ENCODE results near the gene ANKRD33. TPM values are rescaled to one million over a fixed set of nuclear protein-coding genes. Genes with fewer than 3 reads are reported as not detected.

The ANKRD33 gene
- total RNA-seq, 5 donors from 2014 or later (not counting 1 experiment from before 2014, with no cell fraction given) = not detected

GRCh38 chr12:51907856-51908425, 20.0 kb downstream of the ANKRD33 start:
- Mint-ChIP-seq H3K9me3 (no peaks in the 10 kb centered on the region), H3K4me3 (peak overlapping the region in 1 of 3 donors; percentile 47), H3K4me1 (peaks cover 2 to 7% (median 4%) of the 10 kb centered on the region in 3 donors), H3K27me3 (peaks cover 27 to 28% of the 10 kb centered on the region in 2 donors), H3K36me3 (no peaks in the 10 kb centered on the region), H3K27ac (no peak overlapping the region)
- H3K36me3 ChIP-seq (ENCODE audit: control insufficient read depth in 2 of 2, extremely low read depth in 1 of 2, insufficient read depth in 1 of 2, low read length in 1 of 2) = no peaks in the 10 kb centered on the region
- peaks cover 0 to 48% of the 10 kb centered on the region in 2 experiments for H3K27me3 ChIP-seq (replicated peaks in 1 of 2; ENCODE audit: control insufficient read depth in 2 of 2, extremely low read depth in 1 of 2, insufficient read depth in 2 of 2, low read length in 1 of 2)
- H3K9me3 ChIP-seq = no peaks in the 10 kb centered on the region
- 90% methylated on average over 7 of the region's 7 CpGs for WGBS (ENCODE audit: insufficient coverage)
- ChIA-PET CTCF (no interaction called here), POLR2A (no interaction called here)
- no peak overlapping the region for H3K27ac ChIP-seq (ENCODE audit: low read length)
- no peak overlapping the region for H3K4me3 ChIP-seq (ENCODE audit: control insufficient read depth in 1 of 2, extremely low read depth in 1 of 2, low read length in 1 of 2)
- no peak for ATAC-seq (replicated peaks in 1 of 4)
- H3K4me1 ChIP-seq (ENCODE audit: control insufficient read depth in 1 of 2, extremely low read depth in 1 of 2, insufficient read depth in 2 of 2, low read length in 2 of 2) = no peaks in the 10 kb centered on the region
- DNase-seq = no peak

GRCh38 chr12:51908876-51909592, 21.1 kb downstream of the ANKRD33 start:
- ChIA-PET CTCF (no interaction called here), POLR2A (no interaction called here)
- 93% methylated on average over 4 of the region's 9 CpGs for WGBS (ENCODE audit: insufficient coverage)
- Histone ChIP-seq H3K4me3 (ENCODE audit: control insufficient read depth in 1 of 2, extremely low read depth in 1 of 2, low read length in 1 of 2) (no peak overlapping the region), H3K27ac (ENCODE audit: low read length) (no peak overlapping the region), H3K9me3 (no peaks in the 10 kb centered on the region), H3K4me1 (ENCODE audit: control insufficient read depth in 1 of 2, extremely low read depth in 1 of 2, insufficient read depth in 2 of 2, low read length in 2 of 2) (no peaks in the 10 kb centered on the region), H3K36me3 (ENCODE audit: control insufficient read depth in 2 of 2, extremely low read depth in 1 of 2, insufficient read depth in 1 of 2, low read length in 1 of 2) (no peaks in the 10 kb centered on the region), H3K27me3 (replicated peaks in 1 of 2; ENCODE audit: control insufficient read depth in 2 of 2, extremely low read depth in 1 of 2, insufficient read depth in 2 of 2, low read length in 1 of 2) (peaks cover 0 to 51% of the 10 kb centered on the region in 2 experiments)
- ATAC-seq (replicated peaks in 1 of 4) = no peak
- H3K9me3 Mint-ChIP-seq = no peaks in the 10 kb centered on the region
- H3K4me1 Mint-ChIP-seq = peaks cover 2 to 7% (median 4%) of the 10 kb centered on the region in 3 donors
- H3K27me3 Mint-ChIP-seq = peaks cover 27 to 28% of the 10 kb centered on the region in 2 donors
- no peak for DNase-seq
- H3K36me3 Mint-ChIP-seq = no peaks in the 10 kb centered on the region
- H3K4me3 Mint-ChIP-seq = no peak overlapping the region
- no peak overlapping the region for H3K27ac Mint-ChIP-seq

- no peak overlapping the region for H3K27ac ChIP-seq (ENCODE audit: low read length)
- ChIA-PET CTCF (no interaction called here), POLR2A (no interaction called here)
- no peaks in the 10 kb centered on the region for H3K36me3 Mint-ChIP-seq
- no peaks in the 10 kb centered on the region for H3K36me3 ChIP-seq (ENCODE audit: control insufficient read depth in 2 of 2, extremely low read depth in 1 of 2, insufficient read depth in 1 of 2, low read length in 1 of 2)
- no peak for DNase-seq
- H3K4me1 ChIP-seq (ENCODE audit: control insufficient read depth in 1 of 2, extremely low read depth in 1 of 2, insufficient read depth in 2 of 2, low read length in 2 of 2) = no peaks in the 10 kb centered on the region
- peaks cover 2 to 7% (median 4%) of the 10 kb centered on the region in 3 donors for H3K4me1 Mint-ChIP-seq
- ATAC-seq (replicated peaks in 1 of 4) = no peak
- H3K9me3 Mint-ChIP-seq = no peaks in the 10 kb centered on the region
- H3K9me3 ChIP-seq = no peaks in the 10 kb centered on the region
- H3K4me3 ChIP-seq (ENCODE audit: control insufficient read depth in 1 of 2, extremely low read depth in 1 of 2, low read length in 1 of 2) = no peak overlapping the region
- no peak overlapping the region for H3K27ac Mint-ChIP-seq
- H3K4me3 Mint-ChIP-seq = no peak overlapping the region
- peaks cover 0 to 53% of the 10 kb centered on the region in 2 experiments for H3K27me3 ChIP-seq (replicated peaks in 1 of 2; ENCODE audit: control insufficient read depth in 2 of 2, extremely low read depth in 1 of 2, insufficient read depth in 2 of 2, low read length in 1 of 2)
- peaks cover 27% of the 10 kb centered on the region in 2 donors for H3K27me3 Mint-ChIP-seq
- WGBS (ENCODE audit: insufficient coverage) = 74% methylated on average over 3 of the region's 6 CpGs
Observed at GRCh38 chr12:51910168-51910567, 22.3 kb downstream of the ANKRD33 start.

- WGBS (ENCODE audit: insufficient coverage) = 76% methylated on average over 3 of the region's 3 CpGs
- ATAC-seq (replicated peaks in 1 of 4) (no peak), DNase-seq (no peak)
- no peaks in the 10 kb centered on the region for H3K36me3 ChIP-seq (ENCODE audit: control insufficient read depth in 2 of 2, extremely low read depth in 1 of 2, insufficient read depth in 1 of 2, low read length in 1 of 2)
- Mint-ChIP-seq H3K27ac (no peak overlapping the region), H3K4me1 (peaks cover 2 to 7% (median 4%) of the 10 kb centered on the region in 3 donors), H3K36me3 (no peaks in the 10 kb centered on the region), H3K9me3 (no peaks in the 10 kb centered on the region), H3K27me3 (peaks cover 23 to 27% of the 10 kb centered on the region in 2 donors), H3K4me3 (no peak overlapping the region)
- ChIA-PET POLR2A (interaction anchor here in 1 of 2 donors (0.5 kb wide), 1 partner anchor 118 kb away, joined by 6 read pairs; no protein-coding TSS in a partner anchor), CTCF (no interaction called here)
- peaks cover 0 to 52% of the 10 kb centered on the region in 2 experiments for H3K27me3 ChIP-seq (replicated peaks in 1 of 2; ENCODE audit: control insufficient read depth in 2 of 2, extremely low read depth in 1 of 2, insufficient read depth in 2 of 2, low read length in 1 of 2)
- H3K4me1 ChIP-seq (ENCODE audit: control insufficient read depth in 1 of 2, extremely low read depth in 1 of 2, insufficient read depth in 2 of 2, low read length in 2 of 2) = no peaks in the 10 kb centered on the region
- H3K9me3 ChIP-seq = no peaks in the 10 kb centered on the region
- no peak overlapping the region for H3K4me3 ChIP-seq (ENCODE audit: control insufficient read depth in 1 of 2, extremely low read depth in 1 of 2, low read length in 1 of 2)
- no peak overlapping the region for H3K27ac ChIP-seq (ENCODE audit: low read length)
Observed at GRCh38 chr12:51910691-51911090, 22.8 kb downstream of the ANKRD33 start.

GRCh38 chr12:51911307-51911706, 23.4 kb downstream of the ANKRD33 start:
- WGBS (ENCODE audit: insufficient coverage) = 84% methylated on average over 4 of the region's 6 CpGs
- ATAC-seq (replicated peaks in 1 of 4) = no peak
- Histone ChIP-seq H3K27me3 (replicated peaks in 1 of 2; ENCODE audit: control insufficient read depth in 2 of 2, extremely low read depth in 1 of 2, insufficient read depth in 2 of 2, low read length in 1 of 2) (peaks cover 0 to 52% of the 10 kb centered on the region in 2 experiments), H3K27ac (ENCODE audit: low read length) (no peak overlapping the region), H3K4me1 (ENCODE audit: control insufficient read depth in 1 of 2, extremely low read depth in 1 of 2, insufficient read depth in 2 of 2, low read length in 2 of 2) (no peaks in the 10 kb centered on the region), H3K36me3 (ENCODE audit: control insufficient read depth in 2 of 2, extremely low read depth in 1 of 2, insufficient read depth in 1 of 2, low read length in 1 of 2) (no peaks in the 10 kb centered on the region), H3K9me3 (no peaks in the 10 kb centered on the region), H3K4me3 (ENCODE audit: control insufficient read depth in 1 of 2, extremely low read depth in 1 of 2, low read length in 1 of 2) (no peak overlapping the region)
- Mint-ChIP-seq H3K4me3 (no peak overlapping the region), H3K36me3 (no peaks in the 10 kb centered on the region), H3K27ac (no peak overlapping the region), H3K27me3 (peaks cover 20 to 23% of the 10 kb centered on the region in 2 donors), H3K4me1 (peaks cover 2 to 7% (median 4%) of the 10 kb centered on the region in 3 donors), H3K9me3 (no peaks in the 10 kb centered on the region)
- ChIA-PET CTCF (no interaction called here), POLR2A (interaction anchor here in 1 of 2 donors (0.5 kb wide), 1 partner anchor 119 kb away, joined by 6 read pairs; no protein-coding TSS in a partner anchor)
- no peak for DNase-seq

- CTCF ChIA-PET = no interaction called here
- H3K9me3 Mint-ChIP-seq = no peaks in the 10 kb centered on the region
Observed at GRCh38 chr12:51911788-51912711, 24.1 kb downstream of the ANKRD33 start.

More at GRCh38 chr12:51911788-51912711, 24.1 kb downstream of the ANKRD33 start:
- no peak overlapping the region for H3K27ac ChIP-seq (ENCODE audit: low read length)
- Mint-ChIP-seq H3K4me1 (peaks cover 2 to 7% (median 4%) of the 10 kb centered on the region in 3 donors), H3K4me3 (no peak overlapping the region), H3K27me3 (peaks cover 17 to 19% of the 10 kb centered on the region in 2 donors), H3K27ac (no peak overlapping the region), H3K36me3 (no peaks in the 10 kb centered on the region)
- H3K27me3 ChIP-seq (replicated peaks in 1 of 2; ENCODE audit: control insufficient read depth in 2 of 2, extremely low read depth in 1 of 2, insufficient read depth in 2 of 2, low read length in 1 of 2) = peaks cover 0 to 45% of the 10 kb centered on the region in 2 experiments
- POLR2A ChIA-PET = no interaction called here
- no peaks in the 10 kb centered on the region for H3K4me1 ChIP-seq (ENCODE audit: control insufficient read depth in 1 of 2, extremely low read depth in 1 of 2, insufficient read depth in 2 of 2, low read length in 2 of 2)
- 94% methylated on average over 3 of the region's 8 CpGs for WGBS (ENCODE audit: insufficient coverage)
- H3K4me3 ChIP-seq (ENCODE audit: control insufficient read depth in 1 of 2, extremely low read depth in 1 of 2, low read length in 1 of 2) = no peak overlapping the region
- no peak for ATAC-seq (replicated peaks in 1 of 4)
- no peak for DNase-seq
- H3K36me3 ChIP-seq (ENCODE audit: control insufficient read depth in 2 of 2, extremely low read depth in 1 of 2, insufficient read depth in 1 of 2, low read length in 1 of 2) = no peaks in the 10 kb centered on the region
- H3K9me3 ChIP-seq = no peaks in the 10 kb centered on the region
